ENCODE results near the gene TOMM40L. TPM values are rescaled to one million over a fixed set of nuclear protein-coding genes. Genes with fewer than 3 reads are reported as not detected.

The TOMM40L gene
- total RNA-seq, 1 experiment from 2014 or later, result 9.2 TPM

DNA sequence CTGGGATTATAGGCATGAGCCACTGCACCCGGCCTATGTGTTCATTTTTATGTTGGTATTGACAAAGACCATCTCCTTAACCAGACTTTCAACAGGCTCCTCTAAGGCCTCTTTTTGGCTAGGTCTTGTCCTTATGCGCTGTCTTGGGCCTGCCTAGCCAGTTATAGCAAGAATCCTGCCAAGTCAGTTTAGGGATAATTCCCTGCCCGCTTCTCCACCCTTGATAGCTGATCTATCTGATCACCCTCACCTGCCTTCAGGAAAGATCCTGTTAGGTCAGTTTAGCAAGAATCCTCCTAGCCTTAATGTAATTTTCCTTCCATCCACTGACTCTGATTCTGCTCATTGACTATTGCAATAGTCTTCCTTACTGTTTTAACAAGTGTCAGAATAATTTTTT, 46.2 kb upstream of the TOMM40L start:
- intact Hi-C loops (cut with micrococcal nuclease; ENCODE audit: unreplicated experiment) (no loop called here), in situ Hi-C loops (cut with HindIII; ENCODE audit: low pct_unique_long_range_greater_than_20kb, low sequenced_read_pairs) (no loop called here)
- Histone ChIP-seq H3K27me3 (ENCODE audit: control insufficient read depth, insufficient read depth, low read length) (no peaks in the 10 kb centered on the region), H3K4me1 (ENCODE audit: control insufficient read depth, insufficient read depth, low read length) (peaks cover 10% of the 10 kb centered on the region), H3K36me3 (ENCODE audit: control insufficient read depth, insufficient read depth, low read length) (peaks cover 3% of the 10 kb centered on the region; the same call in 1 of the 2 replicates), H3K9me3 (ENCODE audit: control insufficient read depth, insufficient read depth, low read depth, low read length) (no peaks in the 10 kb centered on the region), H3K27ac (ENCODE audit: low read length) (no peak overlapping the region), H3K4me3 (ENCODE audit: low read depth in 2 of 2, low read length in 2 of 2) (no peak overlapping the region)
- BruUV-seq (replicated peaks), result no TSS peak
- DNase-seq (ENCODE audit: low read depth, low spot score) (no peak), ATAC-seq (no peak)
- ChIA-PET POLR2A (no interaction called here), CTCF (interaction anchor here (0.7 kb wide), 1 partner anchor 46 kb away, joined by 11 read pairs; the partner anchor contains the start of gene TOMM40L)
- TF ChIP-seq, protein P1, sequence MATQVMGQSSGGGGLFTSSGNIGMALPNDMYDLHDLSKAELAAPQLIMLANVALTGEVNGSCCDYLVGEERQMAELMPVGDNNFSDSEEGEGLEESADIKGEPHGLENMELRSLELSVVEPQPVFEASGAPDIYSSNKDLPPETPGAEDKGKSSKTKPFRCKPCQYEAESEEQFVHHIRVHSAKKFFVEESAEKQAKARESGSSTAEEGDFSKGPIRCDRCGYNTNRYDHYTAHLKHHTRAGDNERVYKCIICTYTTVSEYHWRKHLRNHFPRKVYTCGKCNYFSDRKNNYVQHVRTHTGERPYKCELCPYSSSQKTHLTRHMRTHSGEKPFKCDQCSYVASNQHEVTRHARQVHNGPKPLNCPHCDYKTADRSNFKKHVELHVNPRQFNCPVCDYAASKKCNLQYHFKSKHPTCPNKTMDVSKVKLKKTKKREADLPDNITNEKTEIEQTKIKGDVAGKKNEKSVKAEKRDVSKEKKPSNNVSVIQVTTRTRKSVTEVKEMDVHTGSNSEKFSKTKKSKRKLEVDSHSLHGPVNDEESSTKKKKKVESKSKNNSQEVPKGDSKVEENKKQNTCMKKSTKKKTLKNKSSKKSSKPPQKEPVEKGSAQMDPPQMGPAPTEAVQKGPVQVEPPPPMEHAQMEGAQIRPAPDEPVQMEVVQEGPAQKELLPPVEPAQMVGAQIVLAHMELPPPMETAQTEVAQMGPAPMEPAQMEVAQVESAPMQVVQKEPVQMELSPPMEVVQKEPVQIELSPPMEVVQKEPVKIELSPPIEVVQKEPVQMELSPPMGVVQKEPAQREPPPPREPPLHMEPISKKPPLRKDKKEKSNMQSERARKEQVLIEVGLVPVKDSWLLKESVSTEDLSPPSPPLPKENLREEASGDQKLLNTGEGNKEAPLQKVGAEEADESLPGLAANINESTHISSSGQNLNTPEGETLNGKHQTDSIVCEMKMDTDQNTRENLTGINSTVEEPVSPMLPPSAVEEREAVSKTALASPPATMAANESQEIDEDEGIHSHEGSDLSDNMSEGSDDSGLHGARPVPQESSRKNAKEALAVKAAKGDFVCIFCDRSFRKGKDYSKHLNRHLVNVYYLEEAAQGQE (IDR thresholded peaks at IDR 0.05; ENCODE audit: insufficient read depth in 1 of 2, low read depth in 2 of 2, low read length in 1 of 2), result no peak
- TF ChIP-seq POLR2AphosphoS5 (IDR thresholded peaks at IDR 0.05; ENCODE audit: low read depth, low read length), result no peak
- no peak for TF ChIP-seq SIN3A (IDR thresholded peaks at IDR 0.05; ENCODE audit: borderline replicate concordance, insufficient read depth, low read depth, low read length)
- TF ChIP-seq, protein P2, sequence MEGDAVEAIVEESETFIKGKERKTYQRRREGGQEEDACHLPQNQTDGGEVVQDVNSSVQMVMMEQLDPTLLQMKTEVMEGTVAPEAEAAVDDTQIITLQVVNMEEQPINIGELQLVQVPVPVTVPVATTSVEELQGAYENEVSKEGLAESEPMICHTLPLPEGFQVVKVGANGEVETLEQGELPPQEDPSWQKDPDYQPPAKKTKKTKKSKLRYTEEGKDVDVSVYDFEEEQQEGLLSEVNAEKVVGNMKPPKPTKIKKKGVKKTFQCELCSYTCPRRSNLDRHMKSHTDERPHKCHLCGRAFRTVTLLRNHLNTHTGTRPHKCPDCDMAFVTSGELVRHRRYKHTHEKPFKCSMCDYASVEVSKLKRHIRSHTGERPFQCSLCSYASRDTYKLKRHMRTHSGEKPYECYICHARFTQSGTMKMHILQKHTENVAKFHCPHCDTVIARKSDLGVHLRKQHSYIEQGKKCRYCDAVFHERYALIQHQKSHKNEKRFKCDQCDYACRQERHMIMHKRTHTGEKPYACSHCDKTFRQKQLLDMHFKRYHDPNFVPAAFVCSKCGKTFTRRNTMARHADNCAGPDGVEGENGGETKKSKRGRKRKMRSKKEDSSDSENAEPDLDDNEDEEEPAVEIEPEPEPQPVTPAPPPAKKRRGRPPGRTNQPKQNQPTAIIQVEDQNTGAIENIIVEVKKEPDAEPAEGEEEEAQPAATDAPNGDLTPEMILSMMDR (IDR thresholded peaks at IDR 0.05), result no peak
- no peak for TF ChIP-seq TCF7L2 (IDR thresholded peaks at IDR 0.05; ENCODE audit: low read depth, low read length)

DNA sequence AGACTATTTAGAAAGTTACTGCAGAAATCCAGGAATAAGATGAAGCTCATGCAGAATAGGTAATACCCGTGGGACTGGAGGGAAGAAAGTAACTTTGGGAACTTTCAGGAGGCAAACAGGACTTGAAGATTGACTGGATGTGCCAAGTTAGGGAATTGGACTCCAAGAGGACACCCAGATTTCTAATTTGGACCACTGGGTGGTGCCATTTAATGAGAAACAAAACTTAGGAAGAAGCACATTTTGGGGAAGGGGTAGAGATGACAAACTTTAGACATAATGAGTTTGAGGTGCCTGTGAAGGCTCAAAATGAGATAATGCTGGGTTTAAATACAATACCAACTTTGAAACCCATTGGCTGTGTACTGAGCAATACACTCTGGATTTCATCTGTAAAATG, 45.2 kb upstream of the TOMM40L start:
- POLR2A ChIA-PET, result no interaction called here
- TF ChIP-seq, protein P2 (IDR thresholded peaks at IDR 0.05), result no peak; the same call in none of the 2 replicates
- TF ChIP-seq POLR2AphosphoS5 (IDR thresholded peaks at IDR 0.05; ENCODE audit: low read depth, low read length) (no peak), SIN3A (IDR thresholded peaks at IDR 0.05; ENCODE audit: borderline replicate concordance, insufficient read depth, low read depth, low read length) (no peak), TCF7L2 (IDR thresholded peaks at IDR 0.05; ENCODE audit: low read depth, low read length) (no peak)
- TF ChIP-seq, protein P1 (IDR thresholded peaks at IDR 0.05; ENCODE audit: insufficient read depth in 1 of 2, low read depth in 2 of 2, low read length in 1 of 2), result no peak
- no TSS peak for BruUV-seq (replicated peaks)
- ATAC-seq (no peak), DNase-seq (ENCODE audit: low read depth, low spot score) (no peak)
- intact Hi-C loops (cut with micrococcal nuclease; ENCODE audit: unreplicated experiment), result no loop called here
- H3K4me3 ChIP-seq (ENCODE audit: low read depth in 2 of 2, low read length in 2 of 2), result no peak overlapping the region
- no peaks in the 10 kb centered on the region for H3K9me3 ChIP-seq (ENCODE audit: control insufficient read depth, insufficient read depth, low read depth, low read length)
- peaks cover 3% of the 10 kb centered on the region; the same call in 1 of the 2 replicates for H3K36me3 ChIP-seq (ENCODE audit: control insufficient read depth, insufficient read depth, low read length)
- CTCF ChIA-PET, result interaction anchor here (0.6 kb wide), 1 partner anchor 24 kb away, joined by 5 read pairs; no protein-coding TSS in a partner anchor
- H3K27ac ChIP-seq (ENCODE audit: low read length), result no peak overlapping the region
- in situ Hi-C loops (cut with HindIII; ENCODE audit: low pct_unique_long_range_greater_than_20kb, low sequenced_read_pairs), result no loop called here
- H3K27me3 ChIP-seq (ENCODE audit: control insufficient read depth, insufficient read depth, low read length), result no peaks in the 10 kb centered on the region
- H3K4me1 ChIP-seq (ENCODE audit: control insufficient read depth, insufficient read depth, low read length), result peaks cover 10% of the 10 kb centered on the region

All from Panc1 (cell line).